Mucosa of rectum (tissue), 2 donors: Measurements from ENCODE around the gene GALNT1.

Source experiments
- H3K27ac ChIP-seq, 2 donors: one replicate each; pipeline ENCODE4 v1.7.0; 2013; ENCODE audit warnings: inconsistent platforms in 2 of 2, low read depth in 2 of 2, low read length in 2 of 2
- H3K27me3 ChIP-seq, 2 donors: one replicate each; pipeline ENCODE4 v1.7.0; 2013; ENCODE audit warnings: low read length in 2 of 2; ENCODE audit not compliant: control insufficient read depth in 2 of 2, insufficient read depth in 2 of 2
- H3K36me3 ChIP-seq, 2 donors: one replicate each; pipeline ENCODE4 v1.7.0; 2013; ENCODE audit warnings: low read length in 2 of 2; ENCODE audit not compliant: control insufficient read depth in 2 of 2, insufficient read depth in 2 of 2
- H3K4me1 ChIP-seq, 2 donors: one replicate each; pipeline ENCODE4 v1.7.0; 2013; ENCODE audit warnings: low read length in 2 of 2, mild to moderate bottlenecking in 1 of 2; ENCODE audit not compliant: control insufficient read depth in 2 of 2, insufficient read depth in 2 of 2
- H3K4me3 ChIP-seq, 2 donors: one replicate each; pipeline ENCODE4 v1.7.0; 2013; ENCODE audit warnings: low read length in 2 of 2
- H3K9ac ChIP-seq, 2 donors: one replicate each; pipeline ENCODE4 v1.7.0; 2013; ENCODE audit warnings: low read length in 2 of 2, low read depth in 1 of 2, mild to moderate bottlenecking in 1 of 2
- H3K9me3 ChIP-seq, 2 donors: one replicate each; pipeline ENCODE4 v1.7.0; 2013; ENCODE audit warnings: low read length in 2 of 2; ENCODE audit not compliant: control insufficient read depth in 2 of 2
- donor health status: healthy.
- donor health status: Normal muscosa, but diverticular disease.

Gene GALNT1

GRCh38 chr18:35683021-35683420 lies 101.5 kb downstream of the GALNT1 start:
- Histone ChIP-seq H3K4me1 (no peaks in the 10 kb centered on the region), H3K36me3 (peaks cover 0 to 8% of the 10 kb centered on the region in 2 donors), H3K27ac (no peak overlapping the region), H3K9me3 (no peaks in the 10 kb centered on the region), H3K27me3 (no peaks in the 10 kb centered on the region), H3K9ac (no peak overlapping the region), H3K4me3 (no peak overlapping the region)

GRCh38 chr18:35688757-35689156 lies 107.2 kb downstream of the GALNT1 start:
- no peaks in the 10 kb centered on the region for H3K4me1 ChIP-seq
- H3K9ac ChIP-seq, result no peak overlapping the region
- H3K9me3 ChIP-seq, result no peaks in the 10 kb centered on the region
- no peak overlapping the region for H3K4me3 ChIP-seq
- H3K36me3 ChIP-seq, result peaks cover 8 to 20% of the 10 kb centered on the region in 2 donors
- no peak overlapping the region for H3K27ac ChIP-seq
- H3K27me3 ChIP-seq, result no peaks in the 10 kb centered on the region

GRCh38 chr18:35689728-35690127 lies 108.2 kb downstream of the GALNT1 start:
- Histone ChIP-seq H3K4me1 (no peaks in the 10 kb centered on the region), H3K9ac (no peak overlapping the region), H3K9me3 (no peaks in the 10 kb centered on the region), H3K27me3 (no peaks in the 10 kb centered on the region), H3K4me3 (no peak overlapping the region), H3K27ac (no peak overlapping the region), H3K36me3 (peaks cover 8 to 20% of the 10 kb centered on the region in 2 donors)

GRCh38 chr18:35691625-35692024 lies 110.1 kb downstream of the GALNT1 start:
- no peaks in the 10 kb centered on the region for H3K9me3 ChIP-seq
- H3K4me3 ChIP-seq, result no peak overlapping the region
- H3K36me3 ChIP-seq, result peaks cover 5 to 20% of the 10 kb centered on the region in 2 donors
- H3K27me3 ChIP-seq, result no peaks in the 10 kb centered on the region
- H3K4me1 ChIP-seq, result no peaks in the 10 kb centered on the region
- H3K27ac ChIP-seq, result no peak overlapping the region
- no peak overlapping the region for H3K9ac ChIP-seq

GRCh38 chr18:35692866-35693265 lies 111.3 kb downstream of the GALNT1 start:
- H3K9me3 ChIP-seq, result no peaks in the 10 kb centered on the region
- peaks cover 4 to 20% of the 10 kb centered on the region in 2 donors for H3K36me3 ChIP-seq
- no peak overlapping the region for H3K4me3 ChIP-seq
- H3K27me3 ChIP-seq, result no peaks in the 10 kb centered on the region
- H3K27ac ChIP-seq, result no peak overlapping the region
- no peak overlapping the region for H3K9ac ChIP-seq
- no peaks in the 10 kb centered on the region for H3K4me1 ChIP-seq

- H3K36me3 ChIP-seq, result peaks cover 4 to 18% of the 10 kb centered on the region in 2 donors
- no peak overlapping the region for H3K9ac ChIP-seq
- H3K27ac ChIP-seq, result no peak overlapping the region
Measured at GRCh38 chr18:35693829-35694228, 112.3 kb downstream of the GALNT1 start.

GRCh38 chr18:35694808-35695207 lies 113.3 kb downstream of the GALNT1 start:
- Histone ChIP-seq H3K9ac (no peak overlapping the region), H3K36me3 (peaks cover 2 to 17% of the 10 kb centered on the region in 2 donors), H3K4me3 (no peak overlapping the region), H3K9me3 (no peaks in the 10 kb centered on the region), H3K27ac (no peak overlapping the region), H3K4me1 (no peaks in the 10 kb centered on the region), H3K27me3 (no peaks in the 10 kb centered on the region)

More at GRCh38 chr18:35693829-35694228, 112.3 kb downstream of the GALNT1 start:
- Histone ChIP-seq H3K27me3 (no peaks in the 10 kb centered on the region), H3K4me3 (no peak overlapping the region), H3K4me1 (no peaks in the 10 kb centered on the region), H3K9me3 (no peaks in the 10 kb centered on the region)

- H3K27me3 ChIP-seq, result no peaks in the 10 kb centered on the region
- H3K9ac ChIP-seq, result no peak overlapping the region
- peaks cover 5 to 19% of the 10 kb centered on the region in 2 donors for H3K36me3 ChIP-seq
- no peak overlapping the region for H3K27ac ChIP-seq
- H3K4me1 ChIP-seq, result no peaks in the 10 kb centered on the region
- H3K9me3 ChIP-seq, result no peaks in the 10 kb centered on the region
- no peak overlapping the region for H3K4me3 ChIP-seq
Measured at GRCh38 chr18:35695384-35695783, 113.8 kb downstream of the GALNT1 start.

- Histone ChIP-seq H3K36me3 (peaks cover 6 to 19% of the 10 kb centered on the region in 2 donors), H3K9ac (no peak overlapping the region), H3K4me1 (no peaks in the 10 kb centered on the region), H3K9me3 (no peaks in the 10 kb centered on the region), H3K4me3 (no peak overlapping the region), H3K27ac (no peak overlapping the region), H3K27me3 (no peaks in the 10 kb centered on the region)
Measured at GRCh38 chr18:35695803-35696202, 114.3 kb downstream of the GALNT1 start.

- H3K27me3 ChIP-seq, result no peaks in the 10 kb centered on the region
- H3K4me3 ChIP-seq, result no peak overlapping the region
- H3K9me3 ChIP-seq, result no peaks in the 10 kb centered on the region
- H3K4me1 ChIP-seq, result no peaks in the 10 kb centered on the region
- H3K36me3 ChIP-seq, result peaks cover 6 to 15% of the 10 kb centered on the region in 2 donors
- H3K27ac ChIP-seq, result no peak overlapping the region
- no peak overlapping the region for H3K9ac ChIP-seq
Measured at GRCh38 chr18:35696307-35696706, 114.8 kb downstream of the GALNT1 start.

GRCh38 chr18:35697869-35698268 lies 116.3 kb downstream of the GALNT1 start:
- no peak overlapping the region for H3K4me3 ChIP-seq
- H3K4me1 ChIP-seq, result no peaks in the 10 kb centered on the region
- H3K9me3 ChIP-seq, result no peaks in the 10 kb centered on the region
- H3K27ac ChIP-seq, result no peak overlapping the region
- H3K9ac ChIP-seq, result no peak overlapping the region
- H3K36me3 ChIP-seq, result peaks cover 6 to 8% of the 10 kb centered on the region in 2 donors
- H3K27me3 ChIP-seq, result no peaks in the 10 kb centered on the region
